GM12892 (cell line): ENCODE measurements around the gene MORC2.

Experiments used
- POLR2A ChIP-seq: IDR thresholded peaks from 2 replicates; pipeline ENCODE4 v1.6.1; 2011; ENCODE audit warnings: low read depth, low read length, control low read depth
- POLR2AphosphoS5 ChIP-seq: IDR thresholded peaks from 2 replicates; pipeline ENCODE4 v1.6.1; 2011; ENCODE audit warnings: low read depth, low read length, control low read depth

DNA sequence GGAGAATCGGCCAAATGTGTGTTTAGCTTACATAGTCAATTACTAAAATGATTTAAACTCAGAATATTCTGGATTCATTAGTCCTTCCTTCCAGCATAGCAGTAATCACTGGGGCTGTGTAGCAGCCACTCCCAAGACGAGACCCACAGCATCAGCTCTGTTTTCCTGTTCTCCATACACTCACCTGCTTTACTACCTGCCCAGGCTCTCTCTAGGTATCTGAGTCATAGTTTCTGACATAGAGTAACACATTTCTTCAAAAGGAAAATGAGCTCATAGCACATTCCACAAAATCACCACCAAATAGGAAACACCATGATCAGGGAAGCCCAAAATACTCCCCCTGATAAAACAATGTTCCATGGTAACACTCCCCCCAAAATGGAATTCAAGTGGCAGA, 22.9 kb downstream of the MORC2 start:
- TF ChIP-seq POLR2AphosphoS5 (no peak), POLR2A (no peak)
